IgD-negative memory B cell (primary cell): ENCODE data around the gene ZNF683. TPM values are rescaled to one million over a fixed set of nuclear protein-coding genes. Genes with fewer than 3 reads are reported as not detected.
"Not testable (repeated sequence)": the region's sequence is repeated elsewhere in the genome, so short reads cannot be mapped to it uniquely, and the experiment has no call there.

Source experiments
- H3K27ac Mint-ChIP-seq, 3 donors: one replicate each; pipeline ENCODE4 v1.8.0; 2020 to 2022; ENCODE audit warnings: mild to moderate bottlenecking in 3 of 3, mixed read lengths in 3 of 3, moderate library complexity in 1 of 3
- H3K27me3 Mint-ChIP-seq: one replicate; pipeline ENCODE4 v1.8.0; 2021; ENCODE audit warnings: mixed read lengths
- H3K36me3 Mint-ChIP-seq: one replicate; pipeline ENCODE4 v1.8.0; 2020; ENCODE audit warnings: mild to moderate bottlenecking, mixed read lengths
- H3K4me1 Mint-ChIP-seq, 3 donors: one replicate each; pipeline ENCODE4 v1.8.0; 2020 to 2022; ENCODE audit warnings: mixed read lengths in 3 of 3, mild to moderate bottlenecking in 1 of 3
- H3K4me3 Mint-ChIP-seq, 4 donors: one replicate each; pipeline ENCODE4 v1.8.0; 2020 to 2022; ENCODE audit warnings: mild to moderate bottlenecking in 4 of 4, mixed read lengths in 4 of 4, moderate library complexity in 3 of 4
- H3K9me3 Mint-ChIP-seq, 3 donors: one replicate each; pipeline ENCODE4 v1.8.0; 2020 to 2021; ENCODE audit warnings: mixed read lengths in 3 of 3, mild to moderate bottlenecking in 1 of 3
- polyA plus RNA-seq: library from polyadenylated mRNA; unstranded; fragments of 300-500 nt; fragmentation: Illumina TruSeq; gene quantifications from one replicate; pipeline ENCODE4 v1.2.3, GENCODE V29; 2021

The ZNF683 gene
- 8.8 TPM for polyA plus RNA-seq

GRCh38 chr1:26372611-26373010 is at the start of gene ZNF683:
Gene ZNF683, minus strand, starts transcription at chr1:26372750. Its CDS starts 4,179 bp downstream, at chr1:26368571.
- not testable (repeated sequence) for H3K9me3 Mint-ChIP-seq, H3K36me3 Mint-ChIP-seq, H3K27me3 Mint-ChIP-seq
- Mint-ChIP-seq H3K27ac (peak within 1 kb of the TSS in 1 of 3 donors; percentile 40), H3K4me3 (peak within 1 kb of the TSS in 1 of 4 donors; percentile 12), H3K4me1 (peaks cover 15 to 26% (median 17%) of the 10 kb centered on the region in 3 donors)

- H3K27me3 Mint-ChIP-seq: peaks cover 8% of the 10 kb centered on the region
- no peak overlapping the region for H3K27ac Mint-ChIP-seq
- H3K4me1 Mint-ChIP-seq: peaks cover 0 to 3% (median 2%) of the 10 kb centered on the region in 3 donors
- no peak overlapping the region for H3K4me3 Mint-ChIP-seq
- H3K9me3 Mint-ChIP-seq: no peaks in the 10 kb centered on the region
- H3K36me3 Mint-ChIP-seq: no peaks in the 10 kb centered on the region
Observed at GRCh38 chr1:26419494-26419893, 46.9 kb upstream of the ZNF683 start.

DNA sequence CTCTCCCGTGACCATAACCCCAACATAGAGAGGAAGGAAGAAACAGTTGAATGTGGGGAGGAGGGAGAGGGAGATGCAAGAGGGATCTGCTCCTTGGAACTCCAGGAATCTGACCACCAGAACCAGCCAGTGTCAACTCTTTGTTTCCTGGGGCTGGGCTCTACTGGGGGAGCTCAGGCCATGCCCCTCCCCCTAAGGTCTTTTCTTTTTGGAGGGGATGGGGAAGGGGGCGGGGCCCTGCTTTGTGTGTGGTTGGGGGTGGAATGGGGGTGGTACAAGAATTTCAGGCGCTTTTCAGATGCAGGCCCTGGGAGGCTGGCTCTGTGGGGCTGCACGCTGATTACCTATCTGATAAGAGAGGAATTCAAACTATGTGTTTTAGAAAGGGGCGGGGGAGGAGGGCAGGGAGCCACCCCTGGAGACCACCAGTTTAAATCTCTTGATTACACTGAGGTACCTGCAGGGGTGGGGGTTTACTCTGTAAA is 46.4 kb upstream of the ZNF683 start:
- no peaks in the 10 kb centered on the region for H3K36me3 Mint-ChIP-seq

DNA sequence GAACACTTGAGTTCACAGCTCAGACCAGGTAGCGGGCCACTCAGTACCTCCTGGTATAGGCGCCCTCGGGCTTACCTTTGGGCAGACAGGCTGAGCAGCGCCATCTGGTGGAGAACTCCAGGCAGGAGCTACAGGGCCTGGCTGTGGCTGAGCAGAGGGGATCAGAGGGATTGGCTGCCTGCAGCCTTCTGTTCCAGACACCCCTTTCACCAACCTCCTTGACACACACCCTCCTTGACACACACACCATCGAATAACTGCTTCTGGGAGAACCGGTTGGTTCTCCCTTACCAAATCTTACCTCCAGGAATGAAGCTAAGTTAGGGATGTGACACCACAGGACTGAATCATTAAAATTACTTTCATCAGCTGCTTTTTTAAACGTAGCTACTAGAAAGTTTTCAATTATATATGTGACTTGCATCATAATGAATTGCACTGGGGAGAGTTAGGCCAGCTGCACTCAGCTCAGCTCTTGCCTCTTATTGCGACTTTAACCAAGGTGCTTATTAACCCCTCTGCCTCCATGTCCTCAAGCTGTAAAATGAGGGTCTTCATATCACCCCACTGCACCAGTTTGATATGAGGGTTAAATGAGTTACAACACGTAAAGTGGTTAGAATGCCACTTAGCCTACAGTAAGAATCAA is 44.7 kb upstream of the ZNF683 start:
- H3K9me3 Mint-ChIP-seq: peaks cover 0 to 2% (median 0%) of the 10 kb centered on the region in 3 donors
- H3K36me3 Mint-ChIP-seq: no peaks in the 10 kb centered on the region
- H3K4me1 Mint-ChIP-seq: peaks cover 0 to 3% (median 2%) of the 10 kb centered on the region in 3 donors
- H3K27ac Mint-ChIP-seq: no peak overlapping the region
- H3K27me3 Mint-ChIP-seq: peaks cover 24% of the 10 kb centered on the region
- no peak overlapping the region for H3K4me3 Mint-ChIP-seq

More for the DNA sequence above, 46.4 kb upstream of the ZNF683 start:
- no peaks in the 10 kb centered on the region for H3K9me3 Mint-ChIP-seq
- H3K27me3 Mint-ChIP-seq: peaks cover 14% of the 10 kb centered on the region
- H3K27ac Mint-ChIP-seq: no peak overlapping the region
- H3K4me3 Mint-ChIP-seq: no peak overlapping the region
- peaks cover 0 to 3% (median 2%) of the 10 kb centered on the region in 3 donors for H3K4me1 Mint-ChIP-seq

GRCh38 chr1:26413031-26413430 is 40.5 kb upstream of the ZNF683 start:
- Mint-ChIP-seq H3K36me3 (no peaks in the 10 kb centered on the region), H3K27ac (no peak overlapping the region), H3K4me1 (peaks cover 7 to 14% (median 11%) of the 10 kb centered on the region in 3 donors), H3K9me3 (peaks cover 0 to 4% (median 0%) of the 10 kb centered on the region in 3 donors), H3K4me3 (no peak overlapping the region), H3K27me3 (peaks cover 51% of the 10 kb centered on the region)

GRCh38 chr1:26412180-26412840 is 39.8 kb upstream of the ZNF683 start:
- Mint-ChIP-seq H3K4me1 (peaks cover 7 to 14% (median 11%) of the 10 kb centered on the region in 3 donors), H3K9me3 (peaks cover 0 to 4% (median 0%) of the 10 kb centered on the region in 3 donors), H3K36me3 (no peaks in the 10 kb centered on the region), H3K27me3 (peaks cover 51% of the 10 kb centered on the region), H3K27ac (peak overlapping the region; percentile 0 to 59 (median 16)), H3K4me3 (no peak overlapping the region)

GRCh38 chr1:26411624-26412074 is 39.1 kb upstream of the ZNF683 start:
- Mint-ChIP-seq H3K4me3 (no peak overlapping the region), H3K27me3 (peaks cover 52% of the 10 kb centered on the region), H3K4me1 (peaks cover 7 to 11% (median 8%) of the 10 kb centered on the region in 3 donors), H3K27ac (peak overlapping the region; percentile 16 to 59 (median 53)), H3K9me3 (peaks cover 0 to 4% (median 0%) of the 10 kb centered on the region in 3 donors), H3K36me3 (no peaks in the 10 kb centered on the region)

GRCh38 chr1:26410706-26411623 is 38.4 kb upstream of the ZNF683 start, which contains the start of gene LIN28A:
Gene LIN28A, plus strand, starts transcription at chr1:26410817. Its CDS starts 75 bp downstream, at chr1:26410892.
- H3K27ac Mint-ChIP-seq: peak within 1 kb of the TSS; percentile 16 to 81 (median 59)
- H3K9me3 Mint-ChIP-seq: peaks cover 0 to 4% (median 0%) of the 10 kb centered on the region in 3 donors
- peaks cover 49% of the 10 kb centered on the region for H3K27me3 Mint-ChIP-seq
- H3K4me3 Mint-ChIP-seq: peak within 1 kb of the TSS in 1 of 4 donors; percentile 49
- H3K4me1 Mint-ChIP-seq: peaks cover 7 to 11% (median 8%) of the 10 kb centered on the region in 3 donors
- H3K36me3 Mint-ChIP-seq: no peaks in the 10 kb centered on the region

DNA sequence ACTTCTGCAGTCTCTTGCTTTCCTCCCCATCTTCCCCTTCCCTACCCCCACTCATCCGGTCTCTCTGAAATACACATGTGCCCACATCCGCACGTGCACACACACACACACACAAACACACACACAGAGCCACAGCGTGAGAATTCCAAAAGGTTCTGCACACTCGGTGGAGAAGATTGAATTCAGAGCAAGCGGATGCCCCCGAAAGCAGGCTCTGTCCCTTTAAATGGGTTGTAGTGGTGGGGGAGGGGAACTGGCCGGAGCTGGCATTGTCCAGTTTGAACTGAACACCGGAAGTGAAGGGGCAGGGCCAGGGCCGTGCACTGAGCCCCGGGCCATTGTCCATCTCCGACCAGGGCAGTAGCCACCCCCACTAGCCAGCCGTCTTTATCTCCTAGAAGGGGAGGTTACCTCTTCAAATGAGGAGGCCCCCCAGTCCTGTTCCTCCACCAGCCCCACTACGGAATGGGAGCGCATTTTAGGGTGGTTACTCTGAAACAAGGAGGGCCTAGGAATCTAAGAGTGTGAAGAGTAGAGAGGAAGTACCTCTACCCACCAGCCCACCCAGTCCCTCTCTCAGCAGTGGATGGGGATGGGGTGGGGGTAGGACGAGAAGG is 36.7 kb upstream of the ZNF683 start:
- Mint-ChIP-seq H3K9me3 (peaks cover 0 to 4% (median 0%) of the 10 kb centered on the region in 3 donors), H3K27ac (peak overlapping the region in 2 of 3 donors; percentile 53 to 81), H3K36me3 (no peaks in the 10 kb centered on the region), H3K4me3 (peak overlapping the region in 1 of 4 donors; percentile 82), H3K4me1 (peaks cover 7 to 11% (median 8%) of the 10 kb centered on the region in 3 donors), H3K27me3 (peaks cover 48% of the 10 kb centered on the region)

- Mint-ChIP-seq H3K27me3 (peaks cover 44% of the 10 kb centered on the region), H3K27ac (peak overlapping the region in 2 of 3 donors; percentile 78 to 81), H3K9me3 (peaks cover 0 to 4% (median 0%) of the 10 kb centered on the region in 3 donors), H3K36me3 (no peaks in the 10 kb centered on the region), H3K4me1 (peaks cover 7 to 11% (median 8%) of the 10 kb centered on the region in 3 donors), H3K4me3 (peak overlapping the region in 3 of 4 donors; percentile 37 to 65 (median 64))
Observed at GRCh38 chr1:26408604-26409003, 36.1 kb upstream of the ZNF683 start.

- Mint-ChIP-seq H3K36me3 (no peaks in the 10 kb centered on the region), H3K4me1 (peaks cover 6 to 11% (median 7%) of the 10 kb centered on the region in 3 donors), H3K9me3 (peaks cover 0 to 2% (median 0%) of the 10 kb centered on the region in 3 donors), H3K4me3 (no peak overlapping the region), H3K27ac (peak overlapping the region in 1 of 3 donors; percentile 39), H3K27me3 (peaks cover 34% of the 10 kb centered on the region)
Observed at GRCh38 chr1:26405281-26405915, 32.8 kb upstream of the ZNF683 start.

DNA sequence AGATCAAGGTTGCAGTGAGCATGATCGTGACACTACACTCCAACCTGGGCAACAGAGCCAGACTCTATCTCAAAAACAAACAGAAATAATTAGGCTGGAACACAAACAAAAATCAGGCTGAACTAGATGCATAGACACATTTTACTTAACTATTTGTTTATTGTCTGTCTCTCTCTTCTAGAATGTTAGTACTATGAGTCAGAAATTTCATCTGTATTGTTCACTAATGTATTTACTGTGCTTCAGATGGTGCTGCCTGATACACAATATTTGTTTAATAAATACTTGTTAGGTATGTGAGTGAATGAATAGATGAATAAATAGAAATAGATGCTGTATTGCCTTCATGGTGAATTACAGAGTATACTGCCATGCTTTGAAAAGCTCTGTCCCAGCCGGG is 32.1 kb upstream of the ZNF683 start:
- Mint-ChIP-seq H3K4me3 (no peak overlapping the region), H3K4me1 (peaks cover 6 to 9% (median 7%) of the 10 kb centered on the region in 3 donors)

GRCh38 chr1:26403656-26404055 is 31.1 kb upstream of the ZNF683 start:
- peaks cover 21% of the 10 kb centered on the region for H3K27me3 Mint-ChIP-seq
- no peak overlapping the region for H3K27ac Mint-ChIP-seq
- H3K4me1 Mint-ChIP-seq: peaks cover 2 to 4% (median 2%) of the 10 kb centered on the region in 3 donors
- H3K36me3 Mint-ChIP-seq: no peaks in the 10 kb centered on the region
- no peaks in the 10 kb centered on the region for H3K9me3 Mint-ChIP-seq
- no peak overlapping the region for H3K4me3 Mint-ChIP-seq

More for the DNA sequence above, 32.1 kb upstream of the ZNF683 start:
- no peaks in the 10 kb centered on the region for H3K36me3 Mint-ChIP-seq
- peaks cover 0 to under 1% (median 0%) of the 10 kb centered on the region in 3 donors for H3K9me3 Mint-ChIP-seq
- H3K27ac Mint-ChIP-seq: no peak overlapping the region
- H3K27me3 Mint-ChIP-seq: peaks cover 30% of the 10 kb centered on the region
